ENCODE measurements around the gene PRKCE. TPM values are rescaled to one million over a fixed set of nuclear protein-coding genes. Genes with fewer than 3 reads are reported as not detected.

The PRKCE gene
- total and polyA plus RNA-seq, 2 donors (not counting 1 experiment from before 2014, with no cell fraction given), result 23.6 to 271 TPM

- Histone ChIP-seq H3K4me1 (ENCODE audit: control insufficient read depth in 2 of 2, insufficient read depth in 2 of 2, low read length in 2 of 2) (peaks cover 24 to 35% of the 10 kb centered on the region in 2 donors), H2AFZ (ENCODE audit: insufficient read depth, low read depth, low read length, poor library complexity, severe bottlenecking) (no peak overlapping the region), H3K9ac (ENCODE audit: low read length) (no peak overlapping the region), H3K79me2 (ENCODE audit: control insufficient read depth, insufficient read depth, low read length) (peaks cover 92% of the 10 kb centered on the region), H3K36me3 (replicated peaks in 1 of 2; ENCODE audit: control extremely low read depth in 1 of 2, control insufficient read depth in 1 of 2, extremely low read depth in 1 of 2, insufficient read depth in 2 of 2, low read length in 1 of 2) (no peaks in the 10 kb centered on the region), H4K20me1 (ENCODE audit: control insufficient read depth, insufficient read depth, low read length, poor library complexity, severe bottlenecking) (peaks cover 81% of the 10 kb centered on the region), H3K27ac (ENCODE audit: low read length in 2 of 2) (no peak overlapping the region), H3K4me3 (ENCODE audit: control extremely low read depth in 1 of 5, extremely low read depth in 1 of 5, insufficient read depth in 1 of 5, low read depth in 2 of 5, low read length in 4 of 5) (no peak overlapping the region), H3K4me2 (replicated peaks; ENCODE audit: low read depth, low read length, poor library complexity, severe bottlenecking) (no peak overlapping the region), H3K27me3 (replicated peaks in 1 of 4; ENCODE audit: control extremely low read depth in 1 of 4, control insufficient read depth in 3 of 4, insufficient read depth in 4 of 4, low read length in 3 of 4) (no peaks in the 10 kb centered on the region), H3K9me3 (ENCODE audit: control extremely low read depth in 1 of 3, control insufficient read depth in 2 of 3, insufficient read depth in 1 of 3, low read length in 2 of 3) (no peaks in the 10 kb centered on the region)
- whole genome bisulfite sequencing (ENCODE audit: insufficient coverage), result 92% methylated on average over 2 of the region's 4 CpGs
- Mint-ChIP-seq H3K9me3 (ENCODE audit: insufficient read depth) (no peaks in the 10 kb centered on the region), H3K27ac (no peak overlapping the region), H3K4me1 (peaks cover 57% of the 10 kb centered on the region), H3K27me3 (no peaks in the 10 kb centered on the region), H3K4me3 (no peak overlapping the region)
- CTCF ChIA-PET, result interaction anchor here (1.5 kb wide), 2 partner anchors 36 to 133 kb away, joined by 3 to 5 read pairs; no protein-coding TSS in a partner anchor
- no peak for TF ChIP-seq EZH2 (IDR thresholded peaks at IDR 0.05; ENCODE audit: borderline replicate concordance, insufficient read depth, low read depth, low read length, poor library complexity, severe bottlenecking)
- TF ChIP-seq, protein P1, sequence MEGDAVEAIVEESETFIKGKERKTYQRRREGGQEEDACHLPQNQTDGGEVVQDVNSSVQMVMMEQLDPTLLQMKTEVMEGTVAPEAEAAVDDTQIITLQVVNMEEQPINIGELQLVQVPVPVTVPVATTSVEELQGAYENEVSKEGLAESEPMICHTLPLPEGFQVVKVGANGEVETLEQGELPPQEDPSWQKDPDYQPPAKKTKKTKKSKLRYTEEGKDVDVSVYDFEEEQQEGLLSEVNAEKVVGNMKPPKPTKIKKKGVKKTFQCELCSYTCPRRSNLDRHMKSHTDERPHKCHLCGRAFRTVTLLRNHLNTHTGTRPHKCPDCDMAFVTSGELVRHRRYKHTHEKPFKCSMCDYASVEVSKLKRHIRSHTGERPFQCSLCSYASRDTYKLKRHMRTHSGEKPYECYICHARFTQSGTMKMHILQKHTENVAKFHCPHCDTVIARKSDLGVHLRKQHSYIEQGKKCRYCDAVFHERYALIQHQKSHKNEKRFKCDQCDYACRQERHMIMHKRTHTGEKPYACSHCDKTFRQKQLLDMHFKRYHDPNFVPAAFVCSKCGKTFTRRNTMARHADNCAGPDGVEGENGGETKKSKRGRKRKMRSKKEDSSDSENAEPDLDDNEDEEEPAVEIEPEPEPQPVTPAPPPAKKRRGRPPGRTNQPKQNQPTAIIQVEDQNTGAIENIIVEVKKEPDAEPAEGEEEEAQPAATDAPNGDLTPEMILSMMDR (IDR thresholded peaks at IDR 0.05), result no peak
- ATAC-seq (ENCODE audit: low read depth), result no peak
- no peak for DNase-seq
- intact Hi-C loops (cut with micrococcal nuclease), result no loop called here
- POLR2A ChIA-PET, result no interaction called here
These were observed 131.0 kb downstream of the PRKCE start for GRCh38 chr2:45782436-45782835.

GRCh38 chr2:45782986-45783385, 131.5 kb downstream of the PRKCE start:
- no CpG with 5 or more reads among the region's 4 CpGs for WGBS (ENCODE audit: insufficient coverage)
- Mint-ChIP-seq H3K27me3 (no peaks in the 10 kb centered on the region), H3K9me3 (ENCODE audit: insufficient read depth) (no peaks in the 10 kb centered on the region), H3K27ac (no peak overlapping the region), H3K4me3 (no peak overlapping the region), H3K4me1 (peaks cover 56% of the 10 kb centered on the region)
- no peak overlapping the region for H3K4me3 ChIP-seq (ENCODE audit: control extremely low read depth in 1 of 5, extremely low read depth in 1 of 5, insufficient read depth in 1 of 5, low read depth in 2 of 5, low read length in 4 of 5)
- peaks cover 80% of the 10 kb centered on the region for H4K20me1 ChIP-seq (ENCODE audit: control insufficient read depth, insufficient read depth, low read length, poor library complexity, severe bottlenecking)
- POLR2A ChIA-PET, result no interaction called here
- H3K9ac ChIP-seq (ENCODE audit: low read length), result no peak overlapping the region
- H3K4me1 ChIP-seq (ENCODE audit: control insufficient read depth in 2 of 2, insufficient read depth in 2 of 2, low read length in 2 of 2), result peaks cover 21 to 31% of the 10 kb centered on the region in 2 donors
- CTCF ChIA-PET, result interaction anchor here (1.5 kb wide), 1 partner anchor 133 kb away, joined by 5 read pairs; no protein-coding TSS in a partner anchor
- ATAC-seq (ENCODE audit: low read depth), result no peak
- no peak overlapping the region for H3K27ac ChIP-seq (ENCODE audit: low read length in 2 of 2)
- H3K4me2 ChIP-seq (replicated peaks; ENCODE audit: low read depth, low read length, poor library complexity, severe bottlenecking), result no peak overlapping the region
- no peak overlapping the region for H2AFZ ChIP-seq (ENCODE audit: insufficient read depth, low read depth, low read length, poor library complexity, severe bottlenecking)
- intact Hi-C loops (cut with micrococcal nuclease), result no loop called here
- DNase-seq, result no peak
- H3K9me3 ChIP-seq (ENCODE audit: control extremely low read depth in 1 of 3, control insufficient read depth in 2 of 3, insufficient read depth in 1 of 3, low read length in 2 of 3), result no peaks in the 10 kb centered on the region
- peaks cover 92% of the 10 kb centered on the region for H3K79me2 ChIP-seq (ENCODE audit: control insufficient read depth, insufficient read depth, low read length)
- no peaks in the 10 kb centered on the region for H3K27me3 ChIP-seq (replicated peaks in 1 of 4; ENCODE audit: control extremely low read depth in 1 of 4, control insufficient read depth in 3 of 4, insufficient read depth in 4 of 4, low read length in 3 of 4)
- H3K36me3 ChIP-seq (replicated peaks in 1 of 2; ENCODE audit: control extremely low read depth in 1 of 2, control insufficient read depth in 1 of 2, extremely low read depth in 1 of 2, insufficient read depth in 2 of 2, low read length in 1 of 2), result no peaks in the 10 kb centered on the region
- TF ChIP-seq, protein P1 (IDR thresholded peaks at IDR 0.05), result no peak
- TF ChIP-seq EZH2 (IDR thresholded peaks at IDR 0.05; ENCODE audit: borderline replicate concordance, insufficient read depth, low read depth, low read length, poor library complexity, severe bottlenecking), result no peak
